ENCODE measurements around the gene TEDC1.

The TEDC1 gene

DNA sequence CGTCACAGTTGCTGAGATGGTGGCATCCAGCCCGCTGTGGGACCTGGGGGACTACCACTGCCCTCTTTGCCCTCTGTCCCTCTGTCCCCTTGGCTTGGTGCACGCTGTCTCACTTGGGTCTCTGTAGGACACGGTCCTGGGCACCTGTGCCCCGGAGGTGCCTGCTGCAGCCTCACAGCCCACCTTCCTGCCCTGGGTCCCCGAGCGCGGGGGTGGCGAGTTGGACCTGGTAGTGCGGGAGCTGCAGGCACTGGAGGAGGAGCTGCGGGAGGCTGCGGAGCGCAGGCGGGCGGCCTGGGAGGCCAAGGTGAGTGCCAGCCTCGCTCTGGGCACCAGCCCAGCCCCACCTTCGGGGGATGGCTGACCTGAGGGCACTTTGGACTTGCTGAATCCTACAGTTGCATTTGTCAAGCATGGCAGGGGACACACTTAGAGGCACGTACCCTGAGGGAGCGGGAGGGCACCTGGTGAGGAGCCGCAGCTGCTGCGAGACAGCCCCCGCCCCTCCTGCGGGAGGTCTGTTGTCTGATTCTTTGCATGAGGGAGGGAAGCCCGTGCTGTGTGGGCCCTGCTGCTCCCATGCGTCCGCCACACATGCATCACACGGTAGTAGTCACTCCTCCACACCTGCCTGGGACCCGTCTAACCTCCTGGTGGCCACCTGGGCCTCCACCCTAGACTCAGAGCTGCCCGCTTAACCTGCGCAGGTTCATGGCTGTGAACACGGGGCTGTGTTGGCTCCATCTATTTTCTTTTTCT is 6.8 kb downstream of the TEDC1 start:
- DNase-seq = no peak

DNA sequence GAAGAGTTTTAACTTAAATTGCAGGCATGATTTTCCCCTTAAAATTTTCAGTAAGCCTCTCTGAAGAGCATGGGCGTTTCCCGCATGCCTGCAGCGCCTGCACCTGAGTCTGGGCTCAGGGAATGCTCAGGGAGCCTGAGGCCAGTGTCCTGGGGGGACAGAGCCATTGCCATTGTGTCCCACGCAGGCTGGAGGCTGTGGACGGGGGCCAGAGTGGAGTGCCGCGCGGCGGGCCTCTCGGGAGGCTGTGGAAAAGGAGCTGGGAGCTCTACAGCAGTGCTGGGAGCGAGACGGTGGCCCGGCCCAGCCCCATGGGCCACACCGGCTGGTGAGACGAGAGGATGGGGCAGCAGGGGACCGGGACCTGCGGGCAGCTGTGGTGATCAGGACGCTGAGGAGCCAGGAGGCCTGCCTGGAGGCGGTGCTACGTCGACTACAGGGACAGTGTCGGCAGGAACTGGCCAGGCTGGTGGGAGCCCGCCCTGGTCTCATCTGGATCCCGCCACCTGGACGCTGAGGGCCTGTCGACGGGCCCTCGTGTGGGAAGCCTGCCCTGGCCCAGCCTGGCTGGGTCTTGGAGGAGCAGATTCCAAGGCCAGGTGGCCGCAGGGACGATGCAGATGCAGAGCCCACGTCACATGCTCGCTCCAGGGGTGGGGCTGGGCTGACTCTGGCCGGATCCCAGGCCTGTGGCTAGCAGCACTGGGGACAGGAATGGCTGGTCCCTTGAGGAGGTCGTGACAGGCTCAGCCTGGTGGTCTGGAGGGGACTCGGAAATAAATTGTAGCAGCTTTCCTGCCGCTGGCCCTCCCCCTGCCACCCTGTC is 7.6 kb downstream of the TEDC1 start:
- DNase-seq = no peak

DNA sequence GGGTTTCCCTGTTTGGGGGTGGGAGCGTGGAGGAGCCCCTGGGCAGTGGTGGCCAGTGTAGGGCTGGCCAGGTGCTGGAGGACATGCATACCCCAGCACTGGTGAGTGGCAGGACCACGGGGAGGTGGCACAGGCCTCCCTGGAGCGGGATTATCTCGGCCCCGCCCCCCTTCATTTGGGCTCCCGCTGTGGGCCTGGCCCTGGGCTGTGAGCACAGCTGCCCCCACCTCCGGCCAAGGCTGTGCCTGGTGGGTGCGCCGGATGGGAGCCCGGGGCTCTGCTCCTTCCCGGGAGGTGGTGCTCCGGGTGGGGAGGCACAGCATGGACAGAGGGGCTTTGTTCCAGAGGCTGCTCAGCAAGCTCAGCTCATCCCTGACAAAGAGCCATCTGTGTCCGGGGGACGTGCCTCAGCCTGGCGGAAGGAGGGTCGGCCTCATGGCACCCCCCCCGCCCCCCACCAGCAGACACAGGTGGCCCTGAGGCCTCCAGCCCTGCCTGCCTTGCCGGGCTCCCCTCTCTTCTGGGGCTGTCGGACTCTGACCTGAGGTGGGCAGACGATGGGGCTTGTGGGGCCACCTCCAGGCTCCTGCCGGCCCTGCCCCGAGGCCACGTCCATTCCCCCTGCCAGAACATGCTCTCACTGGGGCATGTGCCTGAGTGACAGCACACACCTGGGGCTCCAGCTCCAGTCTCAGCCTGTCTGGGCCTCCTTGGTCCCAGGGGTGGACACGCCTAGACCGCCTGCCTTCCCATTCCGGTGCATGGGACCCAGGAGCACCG is 8.4 kb downstream of the TEDC1 start:
- no peak for DNase-seq

DNA sequence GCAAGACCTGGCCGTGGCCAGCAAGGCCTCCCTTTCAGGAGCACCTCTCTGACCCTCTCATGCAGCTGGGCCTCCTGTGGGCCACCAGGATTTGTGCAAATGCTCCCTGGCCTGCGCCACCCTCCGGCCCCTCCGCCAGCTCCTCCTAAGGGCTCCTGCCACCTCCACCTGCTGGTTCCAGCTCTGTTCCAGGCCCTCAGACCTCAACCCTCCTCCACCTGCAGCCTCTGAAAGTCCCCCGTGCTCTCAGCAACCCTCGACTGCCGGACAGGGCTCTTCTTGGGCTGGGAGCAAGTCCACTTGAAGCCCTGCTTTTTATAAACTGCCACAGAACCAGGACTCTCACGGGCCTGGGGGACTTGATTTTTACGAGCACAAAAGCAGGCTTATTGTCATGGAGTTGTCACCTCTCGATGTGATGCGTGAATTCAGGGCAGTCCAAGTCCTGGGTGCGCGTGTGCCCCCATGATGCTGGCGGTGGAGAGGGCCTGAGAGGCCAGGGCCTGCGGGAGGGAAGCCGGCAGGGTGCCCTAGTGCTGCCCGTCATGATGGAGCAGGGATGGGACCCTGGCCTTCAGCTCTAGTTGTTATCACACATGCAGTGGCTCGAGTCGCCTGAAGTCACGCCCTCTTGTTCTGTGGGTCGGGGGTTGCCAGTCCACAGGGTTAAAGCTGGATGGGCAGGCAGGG is 9.1 kb downstream of the TEDC1 start:
- no peak for DNase-seq

DNA sequence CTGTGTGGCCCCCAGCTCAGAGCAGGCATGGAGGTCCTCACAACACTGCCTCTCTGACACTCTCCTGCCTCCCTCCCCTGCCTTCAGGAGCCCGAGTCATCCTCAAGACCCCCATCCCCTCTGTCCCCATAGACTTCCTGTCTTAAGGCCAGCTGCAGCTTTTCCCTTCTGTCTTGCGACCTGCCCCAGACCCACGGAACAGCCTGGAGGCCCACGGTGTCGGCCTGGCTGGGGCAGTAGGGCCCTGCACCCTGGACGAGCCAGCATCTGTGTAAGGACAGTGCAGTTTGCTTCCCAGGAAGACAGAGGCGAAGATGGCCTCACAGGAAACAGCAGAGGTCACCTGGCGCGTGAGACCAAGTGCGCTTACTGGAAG is 9.7 kb downstream of the TEDC1 start:
- no peak for DNase-seq

DNA sequence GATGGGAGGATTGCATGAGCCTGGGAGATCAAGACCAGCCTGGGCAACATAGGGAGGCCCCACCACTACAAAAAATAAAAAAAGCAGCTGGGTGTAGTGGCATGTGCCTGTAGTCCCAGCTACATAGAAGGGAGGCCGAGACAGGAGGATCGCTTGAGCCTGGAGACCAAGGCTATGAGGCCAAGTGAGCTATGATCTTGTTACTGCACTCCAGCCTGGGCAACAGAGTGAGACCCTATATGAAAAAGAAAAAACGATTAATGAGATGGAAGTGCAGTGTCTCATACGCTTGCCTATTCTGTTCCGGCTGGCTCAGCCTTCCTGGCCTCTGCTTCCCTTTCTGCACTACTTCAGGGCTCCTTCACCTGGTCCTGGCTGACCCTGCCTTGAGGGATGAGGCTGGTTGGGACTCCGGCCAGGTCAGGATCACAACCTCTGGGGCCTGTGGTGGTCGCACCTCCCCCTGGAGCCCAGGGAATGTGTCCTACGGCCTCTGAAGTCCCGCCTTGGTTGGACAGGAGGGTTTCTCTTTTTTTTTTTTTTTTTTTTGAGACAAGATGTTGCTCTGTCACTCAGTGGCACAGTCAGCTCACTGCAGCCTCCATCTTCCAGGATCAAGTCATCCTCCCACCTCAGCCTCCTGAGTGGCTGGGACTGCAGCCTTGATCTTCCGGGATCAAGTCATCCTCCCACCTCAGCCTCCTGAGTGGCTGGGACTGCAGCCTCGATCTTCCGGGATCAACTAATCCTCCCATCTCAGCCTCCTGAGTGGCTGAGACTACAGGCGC is 10.7 kb downstream of the TEDC1 start:
- DNase-seq = no peak

DNA sequence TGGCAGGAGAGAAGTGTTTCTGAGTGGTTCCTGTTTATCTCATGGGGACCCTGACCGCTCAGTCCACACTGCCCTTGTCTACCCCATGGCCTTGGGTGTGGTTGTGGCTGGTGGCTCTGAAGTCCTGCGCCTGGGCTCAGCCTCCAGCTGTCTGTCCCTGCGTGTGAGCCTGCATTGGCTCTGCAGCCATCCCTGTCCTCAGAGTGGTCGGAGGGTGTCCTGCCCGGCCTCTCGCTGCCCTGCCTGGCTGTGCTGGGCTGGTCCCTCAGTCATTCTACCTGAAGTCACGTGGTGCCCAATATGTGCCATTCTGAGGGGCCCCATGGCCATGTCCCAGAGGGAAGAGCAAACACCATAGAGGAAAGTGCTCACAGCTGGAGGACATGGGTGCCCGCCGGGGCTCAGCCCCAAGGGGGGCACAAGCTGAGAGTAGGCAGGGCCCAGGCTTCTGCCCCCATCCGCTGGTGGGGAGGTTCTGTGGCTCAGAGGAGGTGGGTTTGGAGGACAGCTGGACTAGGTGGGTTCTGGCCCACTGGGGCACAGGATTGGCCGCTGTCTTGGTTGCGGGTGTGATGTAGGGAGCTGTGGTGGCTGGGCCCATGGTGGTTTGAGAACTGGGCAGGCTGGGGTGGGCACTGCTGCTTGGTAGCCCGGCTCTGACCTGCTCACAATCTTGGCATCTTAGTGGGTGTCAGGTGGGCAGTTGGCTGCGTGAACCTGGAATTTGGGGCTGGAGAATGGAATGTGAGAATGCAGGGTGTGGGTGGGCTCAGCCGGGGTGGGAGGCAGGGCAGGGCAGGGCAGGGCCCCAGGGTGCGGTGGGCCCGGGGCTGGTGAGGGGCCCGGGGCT is 11.6 kb downstream of the TEDC1 start:
- no peak for DNase-seq

DNA sequence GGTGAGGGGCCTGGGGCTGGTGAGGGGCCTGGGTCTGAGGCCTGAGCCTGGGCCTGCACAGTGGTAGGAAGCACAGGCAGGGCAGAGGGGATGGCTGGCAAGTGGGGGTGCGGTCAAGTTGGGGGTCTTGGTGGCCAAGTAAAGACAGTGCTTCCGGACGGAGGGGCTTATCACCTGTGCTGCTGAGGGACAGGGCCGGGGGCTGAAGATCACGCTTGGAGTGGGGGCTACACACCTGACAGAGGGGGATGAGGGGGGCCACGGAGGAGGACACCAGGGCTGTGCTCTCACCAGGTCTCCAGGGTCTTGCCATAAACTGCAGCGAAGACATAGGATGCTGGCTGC is 12.2 kb downstream of the TEDC1 start:
- DNase-seq = no peak

DNA sequence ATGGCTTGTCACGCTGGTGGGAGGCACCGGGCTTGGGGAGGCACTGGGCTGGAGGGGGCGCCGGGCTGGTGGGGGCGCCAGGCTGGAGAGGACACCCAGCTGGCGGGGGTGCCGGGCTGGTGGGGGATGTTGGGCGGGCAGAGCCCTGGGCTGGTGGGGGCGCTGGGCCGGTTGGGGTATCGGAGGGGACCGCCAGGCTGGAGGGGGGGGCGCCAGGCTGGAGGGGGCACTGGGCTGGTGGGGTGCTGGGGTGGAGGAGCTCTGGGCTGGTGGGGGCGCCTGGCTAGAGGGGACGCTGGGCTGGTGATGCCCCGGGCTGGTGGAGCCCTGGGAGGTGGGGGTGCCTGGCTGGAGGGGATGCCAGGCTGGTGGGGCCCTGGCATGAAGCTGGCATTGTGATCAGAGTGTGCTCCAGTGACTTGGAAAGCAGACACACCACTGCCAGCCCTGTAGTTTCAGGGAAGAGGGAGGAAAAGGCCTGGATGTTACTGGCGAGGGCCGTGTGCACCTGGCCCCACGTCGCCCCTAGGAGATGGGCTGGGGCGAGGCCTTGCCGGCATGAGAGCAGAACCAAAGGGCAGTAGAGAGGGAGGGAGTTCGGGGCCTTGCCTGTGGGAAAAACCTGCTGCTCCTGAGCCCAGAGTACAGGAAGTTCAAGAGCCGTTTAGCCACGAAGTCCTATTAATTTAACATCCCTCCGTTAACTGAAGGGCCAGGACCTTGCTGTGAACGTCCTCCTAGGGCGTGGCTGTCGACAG is 13.1 kb downstream of the TEDC1 start:
- no peak for DNase-seq

DNA sequence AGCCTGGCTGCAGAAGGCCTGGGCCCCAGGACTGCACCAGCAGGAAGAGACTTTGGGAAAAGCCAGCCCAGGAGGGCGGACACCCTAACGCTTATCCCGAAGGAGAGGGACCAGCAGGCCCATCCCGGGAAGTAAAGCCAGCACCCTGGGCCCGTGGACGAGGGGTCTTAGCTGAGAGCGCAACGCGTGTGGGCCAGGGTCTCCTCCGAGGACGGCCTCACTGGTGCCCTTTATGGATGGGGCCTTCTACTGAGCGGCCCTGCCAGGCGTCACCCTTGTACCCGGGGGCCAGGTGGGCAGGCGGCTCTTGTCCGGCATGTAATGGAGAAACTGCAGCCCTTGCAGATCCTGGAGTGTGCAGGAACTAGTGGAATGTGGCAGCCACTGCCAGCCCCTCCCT is 14.1 kb downstream of the TEDC1 start:
- no peak for DNase-seq

DNA sequence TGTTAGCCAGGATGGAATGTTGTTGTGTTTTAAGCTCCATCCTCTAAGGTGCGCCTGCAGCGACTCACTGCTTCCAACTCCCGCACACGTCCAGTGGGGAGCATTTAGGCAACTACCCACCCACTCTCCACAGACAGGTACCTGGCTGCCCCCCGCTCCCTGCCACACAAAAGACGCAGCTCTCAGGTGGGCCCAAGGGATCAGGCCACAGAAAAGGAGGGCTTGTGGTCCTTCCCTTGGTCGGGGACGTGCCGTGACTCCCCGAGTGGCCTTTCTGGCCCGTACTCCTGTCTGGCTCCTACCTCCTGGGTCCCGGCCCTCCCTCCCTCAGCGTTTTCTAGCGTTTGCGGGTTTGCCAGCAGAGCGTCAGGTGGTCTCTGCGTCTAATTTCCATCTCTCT is 16.2 kb downstream of the TEDC1 start:
- DNase-seq = no peak

DNA sequence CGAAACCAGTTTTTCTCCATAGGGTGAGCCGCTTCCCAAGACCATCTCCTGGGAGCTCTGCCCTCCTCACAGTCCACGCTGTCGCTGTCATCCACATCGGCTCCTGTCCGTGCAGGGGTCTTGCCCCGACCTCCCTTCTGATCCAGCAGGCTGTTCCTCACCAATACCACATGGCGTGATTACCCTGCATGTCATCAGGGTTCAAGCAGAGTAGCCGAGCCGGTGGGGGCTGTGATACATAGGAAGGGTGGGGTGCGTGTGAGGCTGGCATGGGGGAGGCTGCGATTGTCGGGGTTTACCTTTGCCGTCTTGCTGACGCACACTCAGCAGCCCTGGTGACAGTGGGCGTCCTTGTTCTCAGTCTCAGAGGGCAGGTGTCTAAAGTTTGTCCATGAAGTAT is 17.0 kb downstream of the TEDC1 start:
- DNase-seq = no peak

DNA sequence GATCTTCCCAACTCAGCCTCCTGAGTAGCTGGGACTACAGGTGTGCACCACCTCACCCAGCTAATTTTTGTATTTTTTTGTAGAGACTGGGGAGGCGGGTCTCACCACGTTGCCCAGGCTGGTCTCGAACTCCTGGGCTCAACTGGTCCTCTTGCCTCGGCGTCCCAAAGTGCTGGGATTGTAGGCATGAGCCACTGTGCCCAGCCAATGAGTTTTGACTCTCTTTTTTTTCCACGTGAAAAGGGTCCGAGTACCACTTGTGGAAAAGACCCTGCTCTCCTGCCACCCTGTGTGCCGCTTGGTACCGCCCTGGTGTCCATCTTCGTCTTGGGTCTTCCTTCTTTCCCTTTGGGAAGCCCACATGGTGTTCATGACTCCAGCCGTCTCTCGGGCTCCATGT is 17.6 kb downstream of the TEDC1 start:
- no peak for DNase-seq

DNA sequence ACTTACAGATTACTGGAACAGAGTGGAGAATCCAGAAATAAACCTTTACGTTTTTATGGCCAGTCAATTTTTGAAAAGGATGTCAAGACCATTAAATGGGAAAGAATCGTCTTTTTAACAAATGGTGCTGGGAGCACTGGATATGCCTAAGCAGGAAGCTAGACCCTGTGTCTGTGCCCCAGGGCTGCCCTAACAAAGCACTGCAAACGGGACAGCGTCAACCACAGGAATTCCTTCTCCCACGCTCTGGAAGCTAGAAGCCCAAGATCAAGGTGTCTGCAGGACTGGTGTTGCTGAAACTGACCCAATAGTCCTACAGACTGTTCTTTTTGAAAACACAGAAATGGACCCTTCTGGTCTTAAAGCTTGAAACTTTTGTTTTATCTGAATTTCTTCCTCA is 26.1 kb downstream of the TEDC1 start:
- no peak for DNase-seq

DNA sequence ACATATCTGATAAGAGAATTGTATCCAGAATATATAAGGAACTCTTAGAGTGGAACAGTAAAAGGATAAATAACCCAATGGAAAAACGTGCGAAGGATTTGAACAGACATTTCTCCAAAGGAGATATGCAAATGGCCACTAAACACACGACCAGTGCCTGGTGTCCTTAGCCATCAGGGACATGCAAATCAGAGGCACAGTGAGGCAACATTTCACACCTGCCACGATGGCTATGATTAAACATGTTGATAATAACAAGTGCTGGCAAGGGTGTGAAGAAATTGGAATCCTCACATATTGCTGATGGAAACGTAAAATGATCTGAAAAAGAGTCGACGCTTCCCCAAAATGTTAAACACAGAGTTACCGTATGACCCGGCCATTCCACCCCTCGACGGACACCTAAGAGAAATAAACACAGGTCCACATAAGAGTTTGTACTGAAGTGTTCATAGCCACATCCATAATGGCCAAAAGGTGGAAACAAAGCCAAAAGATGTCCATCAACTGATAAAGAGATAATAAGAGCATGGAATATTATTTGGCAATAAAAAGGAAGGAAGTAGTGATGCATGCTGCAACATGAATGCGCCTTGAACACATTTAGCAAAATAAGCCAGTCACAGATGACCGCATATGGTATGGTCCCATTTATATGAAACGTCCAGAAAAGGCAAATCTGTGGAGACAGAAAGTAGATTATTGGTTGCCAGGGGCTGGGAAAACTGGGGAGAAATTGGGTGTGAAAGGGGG is 29.1 kb downstream of the TEDC1 start:
- no peak for DNase-seq

DNA sequence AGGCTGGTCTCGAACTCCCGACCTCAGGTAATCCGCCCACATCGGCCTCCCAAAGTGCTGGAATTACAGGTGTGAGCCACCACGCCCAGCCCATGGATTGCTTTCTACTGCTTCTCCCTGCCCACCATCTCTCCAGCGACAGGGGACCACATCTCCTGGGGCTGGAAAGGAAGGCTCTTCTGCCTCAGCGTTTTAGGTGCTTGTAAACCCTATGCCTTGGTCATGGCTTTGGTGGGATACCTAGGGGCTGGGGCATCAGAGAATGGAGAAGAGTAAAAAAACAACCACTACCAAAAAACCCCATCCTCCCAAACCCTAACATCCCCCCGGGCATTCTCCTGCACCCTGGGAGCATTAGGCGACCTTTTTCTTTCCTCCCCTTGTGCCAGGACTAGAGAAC is 34.3 kb downstream of the TEDC1 start:
- no peak for DNase-seq

DNA sequence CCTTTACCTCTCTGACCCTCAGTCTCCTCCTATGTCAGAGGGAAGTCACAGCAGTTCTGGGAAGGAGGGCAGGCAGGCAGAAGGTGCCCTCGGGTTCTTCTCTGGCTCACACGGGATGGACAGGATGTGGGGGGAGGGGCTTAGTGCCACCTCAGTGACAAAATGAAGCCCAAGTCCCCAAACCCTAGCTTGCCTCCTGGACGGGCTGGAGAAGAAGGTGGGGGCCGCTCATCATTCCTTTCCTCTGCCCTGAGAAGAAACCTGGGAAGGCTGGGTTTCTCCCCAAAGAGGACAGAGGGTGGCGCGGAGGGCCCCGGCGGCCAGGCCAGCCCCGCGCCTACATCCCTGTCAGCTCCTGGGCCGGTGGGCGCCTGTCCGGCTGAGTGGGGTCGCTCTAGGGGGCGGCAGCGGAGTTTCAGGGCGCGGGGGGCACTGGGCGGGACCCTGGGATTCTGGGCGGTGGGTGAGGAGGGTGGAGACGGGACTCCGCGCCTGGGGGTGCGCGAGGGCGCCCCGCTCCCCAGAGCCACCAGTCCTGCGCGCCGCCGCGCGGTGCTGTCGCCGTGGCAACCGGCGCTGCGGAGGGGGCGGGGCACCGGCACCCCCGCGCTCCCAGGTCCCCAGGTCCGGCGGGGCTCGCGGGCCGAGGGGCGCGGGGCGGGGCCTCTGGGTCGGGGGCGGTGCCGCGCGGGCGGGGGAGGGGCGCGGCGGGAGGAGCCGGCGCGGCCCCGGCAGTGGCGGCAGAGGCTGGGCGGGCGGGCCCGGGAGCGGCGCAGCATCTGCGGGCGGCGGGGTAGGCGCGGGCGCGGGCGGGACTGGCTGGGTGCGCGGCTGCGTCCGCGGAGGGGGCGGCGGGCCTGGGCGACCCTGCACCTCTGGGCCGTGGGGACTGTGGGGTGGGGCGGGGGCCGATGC is 35.1 kb downstream of the TEDC1 start, which contains the start of gene TMEM121:
TMEM121 (plus strand) TSS at position 723 of the 915 bp plus-strand sequence. CDS start 2,252 bp downstream, outside the sequence.
- no peak for DNase-seq

DNA sequence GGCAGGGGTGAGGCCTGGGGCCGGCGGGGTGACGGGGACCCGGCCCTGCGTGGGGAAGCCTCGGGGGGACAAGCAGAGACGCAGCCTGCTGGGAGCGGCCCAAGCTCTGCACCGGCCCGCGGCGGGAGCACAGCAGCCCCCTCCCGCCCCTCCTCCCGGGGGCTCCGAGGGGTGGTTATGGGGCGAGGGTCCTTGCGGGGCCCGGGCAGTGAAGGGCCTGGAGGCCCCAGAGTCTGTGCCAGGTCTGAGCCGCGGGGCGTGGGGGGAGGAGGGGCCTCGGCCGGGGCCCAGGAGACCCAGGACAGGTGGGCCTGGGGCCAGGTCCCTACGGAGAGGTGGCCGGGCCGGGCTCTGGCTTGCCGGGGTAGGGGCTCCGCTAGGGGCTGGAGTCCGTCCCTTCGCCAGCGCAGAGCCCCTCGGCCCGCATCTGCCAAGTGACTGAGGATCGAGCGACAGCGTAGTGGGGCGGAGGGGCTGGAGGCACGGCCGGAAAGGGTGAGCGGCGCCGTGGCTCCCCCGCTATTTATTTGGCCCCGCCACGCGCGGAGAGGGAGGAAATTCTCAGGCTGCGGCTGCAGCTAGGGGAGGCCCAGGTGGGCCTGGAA is 35.8 kb downstream of the TEDC1 start:
- DNase-seq = no peak

Data from cerebellar nuclear complex (tissue), 1 donor.